GM12872 (cell line): Measurements from ENCODE around the gene LRRC26.

Experiments used
- CTCF ChIP-seq: IDR thresholded peaks from 3 replicates; pipeline ENCODE4 v1.5.1; 2011; ENCODE audit warnings: low read depth, mild to moderate bottlenecking, low read length, moderate library complexity; ENCODE audit not compliant: insufficient read depth

The LRRC26 gene

GRCh38 chr9:137167277-137167746 lies 2.5 kb downstream of the LRRC26 start:
- TF ChIP-seq CTCF = no peak

GRCh38 chr9:137166380-137167229 lies 3.2 kb downstream of the LRRC26 start:
- TF ChIP-seq CTCF = no peak

GRCh38 chr9:137165250-137165836 lies 4.5 kb downstream of the LRRC26 start:
- TF ChIP-seq CTCF = no peak

- no peak for TF ChIP-seq CTCF
Observed at GRCh38 chr9:137164370-137165249, 5.2 kb downstream of the LRRC26 start.

GRCh38 chr9:137163805-137164204 lies 6.0 kb downstream of the LRRC26 start:
- TF ChIP-seq CTCF = no peak

- no peak for TF ChIP-seq CTCF
Observed at GRCh38 chr9:137163365-137163715, 6.5 kb downstream of the LRRC26 start.

GRCh38 chr9:137162505-137163364 lies 7.1 kb downstream of the LRRC26 start:
- TF ChIP-seq CTCF = no peak
